Natural killer cell (primary cell): ENCODE results near the gene YIPF6. TPM values are rescaled to one million over a fixed set of nuclear protein-coding genes. Genes with fewer than 3 reads are reported as not detected.

Source experiments
- total RNA-seq, 4 donors: library from RNA; stranded (reverse); fragments of 120-200 nt in 1 of 4; gene quantifications; one replicate each; pipeline versions ENCODE4 v1.2.3 to v1.2.4, GENCODE V29; 2013 to 2022

YIPF6 gene
- total RNA-seq, 3 donors from 2014 or later (not counting 1 experiment from before 2014, with no cell fraction given): 14.1 to 22.0 (median 18.9) TPM

Other genes with a start within 250 kb of the YIPF6 start
- 1 to 10 TPM; 1.4 to 5.6 (median 3.7) TPM for gene OPHN1, start 65.6 kb upstream of the YIPF6 start, total RNA-seq
- 1 to 10 TPM in 2 of 3 donors, under 1 TPM in 1; 0.97 to 1.3 (median 1.1) TPM for gene STARD8, start 148.6 kb downstream of the YIPF6 start, total RNA-seq